Caco-2 (cell line): ENCODE results near the gene LILRA5. TPM values are rescaled to one million over a fixed set of nuclear protein-coding genes. Genes with fewer than 3 reads are reported as not detected.
"Not testable (repeated sequence)": the region's sequence is repeated elsewhere in the genome, so short reads cannot be mapped to it uniquely, and the experiment has no call there.

Experiments
- BruUV-seq: library from RNA; stranded (reverse); fragments of 400-500 nt; replicated peaks from 2 replicates; lab custom pipeline; 2021; lab: Mats Ljungman, UMichigan
- CTCF ChIA-PET: fragments of 300-600 bp; sonication (Branson Sonifier 250); formaldehyde crosslinking; loops from one replicate; lab custom pipeline; 2022; ENCODE audit warnings: antibody characterized with exemption; lab: Charles Lee
- POLR2A ChIA-PET: fragments of 300-600 bp; sonication (Branson Sonifier 250); formaldehyde crosslinking; loops from one replicate; lab custom pipeline; 2022; ENCODE audit warnings: antibody characterized with exemption; lab: Charles Lee
- DNase-seq, 2 experiments: peaks; one replicate each; pipeline versions ENCODE4 v3.0.0 to v3.0.0-alpha.2; 2020 to 2022
- H3K27me3 ChIP-seq: replicated peaks from 2 replicates; pipeline ENCODE4 v1.6.0; 2011; ENCODE audit warnings: low read length; ENCODE audit not compliant: control insufficient read depth, insufficient read depth
- H3K36me3 ChIP-seq: 2 replicates; pipeline ENCODE4 v1.5.1; 2011; ENCODE audit warnings: low read length; ENCODE audit not compliant: control insufficient read depth, insufficient read depth
- H3K4me1 ChIP-seq: fragments of 250-450 bp; sonication (Bioruptor Pico); 2 replicates; pipeline ENCODE4 v1.5.1; 2020; ENCODE audit warnings: mild to moderate bottlenecking
- H3K4me3 ChIP-seq: 2 replicates; pipeline ENCODE4 v1.5.1; 2011; ENCODE audit warnings: low read depth, mild to moderate bottlenecking, control low read depth, low read length
- H3K9me3 ChIP-seq: fragments of 250-450 bp; sonication (Bioruptor Pico); 2 replicates; pipeline ENCODE4 v1.5.1; 2020; ENCODE audit warnings: mild to moderate bottlenecking, moderate library complexity
- H3K27ac Mint-ChIP-seq: one replicate; pipeline ENCODE4 v1.8.0; 2022; ENCODE audit warnings: mixed read lengths; ENCODE audit not compliant: unreplicated experiment
- H3K27me3 Mint-ChIP-seq: one replicate; pipeline ENCODE4 v1.8.0; 2022; ENCODE audit warnings: mixed read lengths; ENCODE audit not compliant: insufficient read depth, unreplicated experiment
- H3K36me3 Mint-ChIP-seq: one replicate; pipeline ENCODE4 v1.8.0; 2022; ENCODE audit warnings: mild to moderate bottlenecking, mixed read lengths; ENCODE audit not compliant: insufficient read depth, unreplicated experiment
- H3K4me1 Mint-ChIP-seq: one replicate; pipeline ENCODE4 v1.8.0; 2022; ENCODE audit warnings: low read depth, mixed read lengths; ENCODE audit not compliant: unreplicated experiment
- H3K4me3 Mint-ChIP-seq: one replicate; pipeline ENCODE4 v1.8.0; 2022; ENCODE audit warnings: mild to moderate bottlenecking, moderate library complexity, mixed read lengths; ENCODE audit not compliant: unreplicated experiment
- H3K9me3 Mint-ChIP-seq: one replicate; pipeline ENCODE4 v1.8.0; 2022; ENCODE audit warnings: mixed read lengths; ENCODE audit not compliant: unreplicated experiment
- intact Hi-C: fragments of 100-400 bp; cut with micrococcal nuclease; formaldehyde crosslinking; loops from one replicate; pipeline ENCODE4 v1.10.0; 2022; ENCODE audit not compliant: unreplicated experiment
- total RNA-seq: library from RNA; stranded (reverse); gene quantifications from 2 replicates; pipeline ENCODE4 v1.2.3, GENCODE V29; 2022
- TF ChIP-seq, protein P1 (sequence below), 2 experiments: fragments of 200-600 bp in 1 of 2; IDR thresholded peaks; 1 replicate in 1 of 2; 2 replicates in 1 of 2; pipeline versions ENCODE4 v1.5.1 to v1.8.0; 2011 to 2022; ENCODE audit warnings: antibody characterized with exemption in 1 of 2, control low read depth in 1 of 2, inconsistent platforms in 1 of 2, low read depth in 1 of 2, low read length in 1 of 2, mild to moderate bottlenecking in 1 of 2, moderate library complexity in 1 of 2; ENCODE audit not compliant: insufficient read depth in 1 of 2, severe bottlenecking in 1 of 2, unreplicated experiment in 1 of 2

The LILRA5 gene
- total RNA-seq, 1 experiment from 2014 or later, result not detected

DNA sequence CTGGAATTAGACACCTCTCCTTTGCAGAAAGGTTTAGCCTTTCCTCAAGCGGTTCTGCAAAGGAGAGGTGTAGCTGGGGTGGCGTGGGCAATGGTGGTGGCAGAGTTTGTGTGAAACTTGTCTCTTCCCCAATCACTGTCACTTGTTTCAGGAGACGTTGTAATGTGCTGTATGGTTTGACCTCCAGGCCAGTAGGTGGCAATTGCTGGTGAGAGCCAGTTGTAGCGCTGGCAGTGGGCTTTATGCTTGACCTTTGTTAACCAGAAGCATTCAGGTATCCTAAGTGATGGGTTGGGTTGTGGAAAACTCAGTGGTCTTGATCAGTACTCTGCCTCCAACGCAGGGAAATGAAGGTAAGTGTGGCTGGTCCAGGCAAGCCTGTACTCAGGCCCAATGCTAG is 12.7 kb upstream of the LILRA5 start:
- no peaks in the 10 kb centered on the region for H3K4me1 ChIP-seq
- no peaks in the 10 kb centered on the region for H3K27me3 ChIP-seq
- POLR2A ChIA-PET, result no interaction called here
- 0 out of 2 replicates have a peak, but pooled peaks cover 3% of the 10 kb centered on the region for H3K9me3 ChIP-seq
- DNase-seq, result no peak
- H3K36me3 ChIP-seq, result no peaks in the 10 kb centered on the region
- TF ChIP-seq, protein P1, sequence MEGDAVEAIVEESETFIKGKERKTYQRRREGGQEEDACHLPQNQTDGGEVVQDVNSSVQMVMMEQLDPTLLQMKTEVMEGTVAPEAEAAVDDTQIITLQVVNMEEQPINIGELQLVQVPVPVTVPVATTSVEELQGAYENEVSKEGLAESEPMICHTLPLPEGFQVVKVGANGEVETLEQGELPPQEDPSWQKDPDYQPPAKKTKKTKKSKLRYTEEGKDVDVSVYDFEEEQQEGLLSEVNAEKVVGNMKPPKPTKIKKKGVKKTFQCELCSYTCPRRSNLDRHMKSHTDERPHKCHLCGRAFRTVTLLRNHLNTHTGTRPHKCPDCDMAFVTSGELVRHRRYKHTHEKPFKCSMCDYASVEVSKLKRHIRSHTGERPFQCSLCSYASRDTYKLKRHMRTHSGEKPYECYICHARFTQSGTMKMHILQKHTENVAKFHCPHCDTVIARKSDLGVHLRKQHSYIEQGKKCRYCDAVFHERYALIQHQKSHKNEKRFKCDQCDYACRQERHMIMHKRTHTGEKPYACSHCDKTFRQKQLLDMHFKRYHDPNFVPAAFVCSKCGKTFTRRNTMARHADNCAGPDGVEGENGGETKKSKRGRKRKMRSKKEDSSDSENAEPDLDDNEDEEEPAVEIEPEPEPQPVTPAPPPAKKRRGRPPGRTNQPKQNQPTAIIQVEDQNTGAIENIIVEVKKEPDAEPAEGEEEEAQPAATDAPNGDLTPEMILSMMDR (IDR thresholded peaks at IDR 0.05; ENCODE audit: insufficient read depth in 1 of 2, low read depth in 1 of 2, low read length in 1 of 2, severe bottlenecking in 1 of 2, unreplicated experiment in 1 of 2), result no peak
- H3K4me3 Mint-ChIP-seq, result no peak overlapping the region
- BruUV-seq, result no TSS peak
- H3K4me1 Mint-ChIP-seq, result no peaks in the 10 kb centered on the region
- no peak overlapping the region for H3K4me3 ChIP-seq
- H3K27me3 Mint-ChIP-seq, result peaks cover 11% of the 10 kb centered on the region
- H3K9me3 Mint-ChIP-seq, result peaks cover 20% of the 10 kb centered on the region
- H3K36me3 Mint-ChIP-seq, result peaks cover 5% of the 10 kb centered on the region
- intact Hi-C loops, result loop anchor here (1.0 kb wide), 1 partner anchor 66 kb away; no protein-coding TSS in a partner anchor
- CTCF ChIA-PET, result no interaction called here
- no peak overlapping the region for H3K27ac Mint-ChIP-seq

DNA sequence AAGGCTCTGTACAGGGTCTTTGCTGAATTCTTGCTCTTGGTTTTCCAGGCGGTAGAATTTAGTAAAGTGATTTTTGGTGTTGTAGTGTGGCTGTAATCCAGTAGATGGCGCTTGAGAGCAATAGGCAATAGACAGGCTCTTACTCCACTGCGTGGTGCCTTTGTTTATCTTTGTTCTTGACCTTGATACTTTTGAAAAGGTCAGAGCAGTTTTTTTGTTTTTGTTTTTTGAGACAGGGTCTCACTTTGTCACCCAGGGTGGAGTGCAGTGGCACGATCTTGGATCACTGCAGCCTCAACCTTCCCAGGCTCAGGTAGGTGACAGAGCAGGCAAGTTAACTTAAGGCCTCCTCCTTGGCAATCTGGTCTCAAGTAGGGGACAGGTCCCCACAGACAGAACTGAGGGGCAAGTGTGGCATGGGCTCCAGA is 12.2 kb upstream of the LILRA5 start:
- no peaks in the 10 kb centered on the region for H3K4me1 ChIP-seq
- POLR2A ChIA-PET, result no interaction called here
- Mint-ChIP-seq H3K9me3 (peaks cover 20% of the 10 kb centered on the region), H3K4me1 (no peaks in the 10 kb centered on the region), H3K36me3 (peaks cover 5% of the 10 kb centered on the region), H3K4me3 (no peak overlapping the region), H3K27me3 (peaks cover 12% of the 10 kb centered on the region), H3K27ac (no peak overlapping the region)
- 0 out of 2 replicates have a peak, but pooled peaks cover 3% of the 10 kb centered on the region for H3K9me3 ChIP-seq
- H3K4me3 ChIP-seq, result no peak overlapping the region
- CTCF ChIA-PET, result interaction anchor here (0.6 kb wide), 1 partner anchor 152 kb away, joined by 10 read pairs; no protein-coding TSS in a partner anchor
- intact Hi-C loops, result loop anchor here (1.0 kb wide), 1 partner anchor 66 kb away; no protein-coding TSS in a partner anchor
- no peaks in the 10 kb centered on the region for H3K27me3 ChIP-seq
- peak in 1 of 2 experiments; percentile 52 for DNase-seq
- no peaks in the 10 kb centered on the region for H3K36me3 ChIP-seq
- BruUV-seq, result no TSS peak
- TF ChIP-seq, protein P1 (IDR thresholded peaks at IDR 0.05; ENCODE audit: insufficient read depth in 1 of 2, low read depth in 1 of 2, low read length in 1 of 2, severe bottlenecking in 1 of 2, unreplicated experiment in 1 of 2), result peak; percentile 59 to 80

DNA sequence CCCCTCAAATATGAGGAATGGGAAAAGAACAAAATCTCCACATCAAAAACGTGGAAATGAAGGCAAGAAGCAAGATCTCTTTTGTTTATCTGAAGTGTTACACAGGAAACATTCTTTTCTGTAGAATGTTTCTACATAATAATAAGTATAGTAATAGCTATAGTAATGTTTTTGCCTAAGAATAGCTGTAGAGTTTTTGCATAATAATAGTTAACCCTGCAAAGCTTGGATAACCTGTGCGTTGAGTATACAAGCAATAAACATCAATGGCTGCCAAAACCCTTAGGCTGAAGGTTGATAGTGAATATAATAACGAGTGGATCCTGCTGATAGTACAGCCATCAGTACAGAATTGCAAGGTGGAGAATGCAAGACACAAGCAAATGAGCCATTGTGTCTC is 11.1 kb upstream of the LILRA5 start:
- intact Hi-C loops, result no loop called here
- H3K9me3 Mint-ChIP-seq, result peaks cover 20% of the 10 kb centered on the region
- no peak overlapping the region for H3K27ac Mint-ChIP-seq
- no TSS peak for BruUV-seq
- Histone ChIP-seq H3K36me3 (no peaks in the 10 kb centered on the region), H3K27me3 (no peaks in the 10 kb centered on the region), H3K4me3 (no peak overlapping the region), H3K4me1 (no peaks in the 10 kb centered on the region), H3K9me3 (0 out of 2 replicates have a peak, but pooled peaks cover 3% of the 10 kb centered on the region)
- H3K27me3 Mint-ChIP-seq, result peaks cover 16% of the 10 kb centered on the region
- TF ChIP-seq, protein P1 (IDR thresholded peaks at IDR 0.05; ENCODE audit: insufficient read depth in 1 of 2, low read depth in 1 of 2, low read length in 1 of 2, severe bottlenecking in 1 of 2, unreplicated experiment in 1 of 2), result no peak
- ChIA-PET POLR2A (no interaction called here), CTCF (no interaction called here)
- H3K4me3 Mint-ChIP-seq, result no peak overlapping the region
- DNase-seq, result no peak
- peaks cover 5% of the 10 kb centered on the region for H3K36me3 Mint-ChIP-seq
- H3K4me1 Mint-ChIP-seq, result no peaks in the 10 kb centered on the region

DNA sequence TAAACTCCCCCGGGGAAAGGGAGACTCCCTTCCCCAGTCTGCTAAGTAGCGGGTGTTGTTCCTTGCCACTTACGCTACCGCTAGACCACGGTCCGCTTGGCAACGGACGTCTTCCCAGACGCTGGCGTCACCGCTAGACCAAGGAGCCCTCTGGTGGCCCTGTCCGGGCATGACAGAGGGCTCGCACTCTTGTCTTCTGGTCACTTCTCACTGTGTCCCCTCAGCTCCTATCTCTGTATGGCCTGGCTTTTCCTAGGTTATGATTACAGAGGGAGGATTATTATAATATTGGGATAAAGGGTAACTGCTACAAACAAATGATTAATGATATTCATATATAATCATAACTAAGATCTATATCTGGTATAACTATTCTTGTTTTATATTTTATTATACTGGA is 10.0 kb upstream of the LILRA5 start:
- H3K4me1 Mint-ChIP-seq, DNase-seq, H3K27ac Mint-ChIP-seq, H3K36me3 Mint-ChIP-seq, H3K36me3 ChIP-seq, H3K4me1 ChIP-seq, intact Hi-C loops, BruUV-seq, H3K4me3 Mint-ChIP-seq, POLR2A ChIA-PET, H3K9me3 ChIP-seq, CTCF ChIA-PET, H3K27me3 ChIP-seq, H3K4me3 ChIP-seq: not testable (repeated sequence)
- H3K27me3 Mint-ChIP-seq, result peaks cover 16% of the 10 kb centered on the region
- peaks cover 20% of the 10 kb centered on the region for H3K9me3 Mint-ChIP-seq

DNA sequence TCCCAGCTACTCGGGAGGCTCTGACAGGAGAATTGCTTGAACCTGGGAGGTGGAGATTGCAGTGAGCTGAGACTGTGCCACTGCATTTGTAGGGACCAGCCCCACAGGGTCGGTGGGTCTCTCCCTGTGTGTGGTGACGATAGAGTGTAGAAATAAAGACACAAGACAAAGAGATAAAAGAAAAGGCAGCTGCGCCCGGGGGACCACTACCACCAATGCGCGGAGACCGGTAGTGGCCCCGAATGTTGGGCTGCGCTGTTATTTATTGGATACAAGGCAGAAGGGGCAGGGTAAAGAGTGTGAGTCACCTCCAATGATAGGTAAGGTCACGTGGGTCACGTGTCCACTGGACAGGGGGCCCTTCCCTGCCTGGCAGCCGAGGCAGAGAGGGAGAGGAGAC is 9.3 kb upstream of the LILRA5 start:
- POLR2A ChIA-PET, H3K27me3 ChIP-seq, H3K36me3 Mint-ChIP-seq, H3K4me1 Mint-ChIP-seq, BruUV-seq, CTCF ChIA-PET, H3K4me1 ChIP-seq, H3K9me3 ChIP-seq, H3K4me3 ChIP-seq, H3K27ac Mint-ChIP-seq, H3K4me3 Mint-ChIP-seq, intact Hi-C loops, DNase-seq, H3K36me3 ChIP-seq: not testable (repeated sequence)
- Mint-ChIP-seq H3K9me3 (peaks cover 20% of the 10 kb centered on the region), H3K27me3 (peaks cover 16% of the 10 kb centered on the region)
